Measurements from ENCODE around the gene KYAT1. TPM values are rescaled to one million over a fixed set of nuclear protein-coding genes. Genes with fewer than 3 reads are reported as not detected.

KYAT1 gene
- total RNA-seq, 1 donor from 2014 or later, result 10.1 TPM

DNA sequence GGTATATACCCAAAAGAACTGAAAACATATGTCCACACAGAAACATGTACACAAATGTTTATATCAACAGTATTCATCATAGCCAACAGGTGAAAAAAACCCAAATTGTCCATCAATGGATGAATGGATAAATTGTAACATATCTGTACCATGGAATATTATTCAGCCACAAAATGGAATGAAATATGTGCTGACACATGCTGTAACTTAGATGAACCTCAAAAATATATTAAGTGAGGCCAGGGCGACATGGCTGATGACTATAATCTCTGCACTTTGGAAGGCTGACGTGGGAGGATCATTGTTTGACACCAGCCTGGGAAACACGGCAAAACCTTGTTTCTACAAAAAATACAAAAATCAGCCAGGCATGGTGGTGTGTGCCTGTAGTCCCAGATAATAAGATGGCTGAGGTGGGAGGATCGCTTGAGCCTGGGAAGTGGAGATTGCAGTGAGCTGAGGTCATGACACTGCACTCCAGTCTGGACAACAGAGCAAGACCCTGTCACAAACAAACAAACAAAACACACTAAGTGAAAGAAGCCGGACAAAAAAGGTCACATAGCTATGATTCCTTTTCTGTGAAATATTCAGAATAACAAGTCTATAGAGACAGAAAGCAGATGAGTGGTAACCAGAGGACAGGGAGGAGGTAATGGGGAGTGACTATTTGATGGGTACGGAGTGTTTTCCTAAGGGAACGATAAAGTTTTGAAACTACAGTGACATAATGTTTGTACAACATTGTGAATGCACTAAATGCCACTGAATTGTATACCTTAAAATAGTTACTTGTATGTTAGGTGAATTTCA lies 11.4 kb downstream of the KYAT1 start:
- no peak for DNase-seq (ENCODE audit: low read depth)
- Mint-ChIP-seq H3K27ac (ENCODE audit: unreplicated experiment) (peak overlapping the region; percentile 7), H3K27me3 (ENCODE audit: low read depth, unreplicated experiment) (no peaks in the 10 kb centered on the region), H3K9me3 (ENCODE audit: unreplicated experiment) (no peaks in the 10 kb centered on the region), H3K4me3 (ENCODE audit: unreplicated experiment) (no peak overlapping the region), H3K36me3 (ENCODE audit: low read depth, unreplicated experiment) (peaks cover 2% of the 10 kb centered on the region), H3K4me1 (ENCODE audit: low read depth, unreplicated experiment) (no peaks in the 10 kb centered on the region)
- no peak for FAIRE-seq
- Histone ChIP-seq H3K79me2 (ENCODE audit: insufficient read depth, low read length) (no peaks in the 10 kb centered on the region), H3K4me2 (ENCODE audit: low read length) (no peak overlapping the region), H3K36me3 (ENCODE audit: insufficient read depth, low read length) (peaks cover 2% of the 10 kb centered on the region), H3K27me3 (ENCODE audit: insufficient read depth, low read length) (no peaks in the 10 kb centered on the region), H3K4me1 (ENCODE audit: insufficient read depth, low read length) (no peaks in the 10 kb centered on the region), H2AFZ (ENCODE audit: low read depth, low read length) (no peak overlapping the region), H3K9ac (ENCODE audit: low read length) (no peak overlapping the region), H4K20me1 (ENCODE audit: insufficient read depth, low read length) (no peaks in the 10 kb centered on the region), H3K9me3 (ENCODE audit: insufficient read depth, low read depth, low read length) (no peaks in the 10 kb centered on the region), H3K4me3 (ENCODE audit: insufficient read depth, low read depth, low read length) (no peak overlapping the region), H3K27ac (ENCODE audit: low read depth, low read length) (no peak overlapping the region)
- no peak for TF ChIP-seq EZH2 (IDR thresholded peaks at IDR 0.05; ENCODE audit: insufficient read depth, low read length)
- TF ChIP-seq, protein P1, sequence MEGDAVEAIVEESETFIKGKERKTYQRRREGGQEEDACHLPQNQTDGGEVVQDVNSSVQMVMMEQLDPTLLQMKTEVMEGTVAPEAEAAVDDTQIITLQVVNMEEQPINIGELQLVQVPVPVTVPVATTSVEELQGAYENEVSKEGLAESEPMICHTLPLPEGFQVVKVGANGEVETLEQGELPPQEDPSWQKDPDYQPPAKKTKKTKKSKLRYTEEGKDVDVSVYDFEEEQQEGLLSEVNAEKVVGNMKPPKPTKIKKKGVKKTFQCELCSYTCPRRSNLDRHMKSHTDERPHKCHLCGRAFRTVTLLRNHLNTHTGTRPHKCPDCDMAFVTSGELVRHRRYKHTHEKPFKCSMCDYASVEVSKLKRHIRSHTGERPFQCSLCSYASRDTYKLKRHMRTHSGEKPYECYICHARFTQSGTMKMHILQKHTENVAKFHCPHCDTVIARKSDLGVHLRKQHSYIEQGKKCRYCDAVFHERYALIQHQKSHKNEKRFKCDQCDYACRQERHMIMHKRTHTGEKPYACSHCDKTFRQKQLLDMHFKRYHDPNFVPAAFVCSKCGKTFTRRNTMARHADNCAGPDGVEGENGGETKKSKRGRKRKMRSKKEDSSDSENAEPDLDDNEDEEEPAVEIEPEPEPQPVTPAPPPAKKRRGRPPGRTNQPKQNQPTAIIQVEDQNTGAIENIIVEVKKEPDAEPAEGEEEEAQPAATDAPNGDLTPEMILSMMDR (IDR thresholded peaks at IDR 0.05; ENCODE audit: insufficient read depth, low read depth, low read length), result no peak

DNA sequence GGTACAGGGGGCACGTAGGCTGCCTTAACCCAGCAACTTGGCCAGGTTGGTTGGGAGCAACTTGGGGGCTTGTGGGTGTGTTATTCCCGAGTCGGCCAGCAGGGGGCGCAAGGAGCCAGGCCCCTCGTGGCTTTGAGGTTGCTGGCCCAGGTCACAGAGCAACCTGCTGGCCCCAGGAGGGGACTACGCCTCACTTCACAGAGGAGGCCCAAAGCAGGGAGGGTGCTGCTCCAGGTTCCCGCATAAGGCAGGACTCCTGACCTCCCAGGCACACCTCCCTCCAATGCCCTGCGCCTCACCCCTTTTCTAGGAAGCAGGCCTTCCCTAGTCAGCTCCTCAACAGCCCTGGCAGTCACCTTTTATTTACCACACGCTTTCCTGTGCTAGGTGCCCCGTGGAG lies 18.1 kb downstream of the KYAT1 start:
- H3K27me3 Mint-ChIP-seq (ENCODE audit: low read depth, unreplicated experiment), result no peaks in the 10 kb centered on the region
- no peak overlapping the region for H3K4me3 ChIP-seq (ENCODE audit: insufficient read depth, low read depth, low read length)
- H3K4me1 Mint-ChIP-seq (ENCODE audit: low read depth, unreplicated experiment), result peaks cover 3% of the 10 kb centered on the region
- H3K4me2 ChIP-seq (ENCODE audit: low read length), result no peak overlapping the region
- no peaks in the 10 kb centered on the region for H3K9me3 Mint-ChIP-seq (ENCODE audit: unreplicated experiment)
- H3K9ac ChIP-seq (ENCODE audit: low read length), result no peak overlapping the region
- TF ChIP-seq, protein P1 (IDR thresholded peaks at IDR 0.05; ENCODE audit: insufficient read depth, low read depth, low read length), result peak; percentile 62
- no peak for TF ChIP-seq EZH2 (IDR thresholded peaks at IDR 0.05; ENCODE audit: insufficient read depth, low read length)
- no peak overlapping the region for H3K4me3 Mint-ChIP-seq (ENCODE audit: unreplicated experiment)
- DNase-seq (ENCODE audit: low read depth) (peak; percentile 7), FAIRE-seq (no peak)
- no peaks in the 10 kb centered on the region for H3K9me3 ChIP-seq (ENCODE audit: insufficient read depth, low read depth, low read length)
- H3K79me2 ChIP-seq (ENCODE audit: insufficient read depth, low read length), result no peaks in the 10 kb centered on the region
- H3K4me1 ChIP-seq (ENCODE audit: insufficient read depth, low read length), result no peaks in the 10 kb centered on the region
- no peaks in the 10 kb centered on the region for H3K36me3 Mint-ChIP-seq (ENCODE audit: low read depth, unreplicated experiment)
- no peak overlapping the region for H3K27ac ChIP-seq (ENCODE audit: low read depth, low read length)
- H4K20me1 ChIP-seq (ENCODE audit: insufficient read depth, low read length), result no peaks in the 10 kb centered on the region
- H3K27me3 ChIP-seq (ENCODE audit: insufficient read depth, low read length), result no peaks in the 10 kb centered on the region
- no peaks in the 10 kb centered on the region for H3K36me3 ChIP-seq (ENCODE audit: insufficient read depth, low read length)
- H2AFZ ChIP-seq (ENCODE audit: low read depth, low read length), result no peak overlapping the region
- no peak overlapping the region for H3K27ac Mint-ChIP-seq (ENCODE audit: unreplicated experiment)

DNA sequence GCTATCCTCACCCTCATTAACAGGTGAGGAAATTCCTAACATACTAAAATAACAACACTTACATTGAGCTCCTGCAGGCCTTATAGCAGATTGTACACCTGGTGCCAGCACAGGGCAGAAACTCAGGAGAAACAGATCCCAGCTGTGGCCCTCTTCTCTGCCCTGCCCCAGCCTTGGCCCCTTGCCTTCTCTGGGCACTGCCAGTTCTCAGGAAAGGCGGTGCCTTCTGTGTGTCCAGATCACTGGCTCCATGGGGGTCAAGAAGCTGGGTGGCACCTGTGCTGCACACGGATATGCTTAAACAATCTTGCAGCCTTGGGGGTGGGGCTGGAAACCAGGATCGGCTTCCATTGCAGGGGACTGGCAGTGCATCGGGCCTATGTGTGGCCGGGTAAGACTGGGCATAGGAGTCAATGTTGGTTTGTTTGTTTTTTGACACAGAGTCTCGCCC lies 19.3 kb downstream of the KYAT1 start:
- Mint-ChIP-seq H3K27ac (ENCODE audit: unreplicated experiment) (no peak overlapping the region), H3K4me3 (ENCODE audit: unreplicated experiment) (no peak overlapping the region), H3K9me3 (ENCODE audit: unreplicated experiment) (no peaks in the 10 kb centered on the region), H3K27me3 (ENCODE audit: low read depth, unreplicated experiment) (no peaks in the 10 kb centered on the region), H3K36me3 (ENCODE audit: low read depth, unreplicated experiment) (no peaks in the 10 kb centered on the region), H3K4me1 (ENCODE audit: low read depth, unreplicated experiment) (peaks cover 3% of the 10 kb centered on the region)
- no peak for DNase-seq (ENCODE audit: low read depth)
- TF ChIP-seq EZH2 (IDR thresholded peaks at IDR 0.05; ENCODE audit: insufficient read depth, low read length), result no peak
- TF ChIP-seq, protein P1 (IDR thresholded peaks at IDR 0.05; ENCODE audit: insufficient read depth, low read depth, low read length), result no peak
- H3K4me2 ChIP-seq (ENCODE audit: low read length), result no peak overlapping the region
- FAIRE-seq, result no peak
- H3K36me3 ChIP-seq (ENCODE audit: insufficient read depth, low read length), result no peaks in the 10 kb centered on the region
- H3K4me3 ChIP-seq (ENCODE audit: insufficient read depth, low read depth, low read length), result no peak overlapping the region
- H3K79me2 ChIP-seq (ENCODE audit: insufficient read depth, low read length), result no peaks in the 10 kb centered on the region
- no peaks in the 10 kb centered on the region for H3K9me3 ChIP-seq (ENCODE audit: insufficient read depth, low read depth, low read length)
- H4K20me1 ChIP-seq (ENCODE audit: insufficient read depth, low read length), result no peaks in the 10 kb centered on the region
- no peak overlapping the region for H2AFZ ChIP-seq (ENCODE audit: low read depth, low read length)
- no peak overlapping the region for H3K9ac ChIP-seq (ENCODE audit: low read length)
- no peak overlapping the region for H3K27ac ChIP-seq (ENCODE audit: low read depth, low read length)
- no peaks in the 10 kb centered on the region for H3K27me3 ChIP-seq (ENCODE audit: insufficient read depth, low read length)
- H3K4me1 ChIP-seq (ENCODE audit: insufficient read depth, low read length), result no peaks in the 10 kb centered on the region
